ENCODE results near the gene PPP3R2. TPM values are rescaled to one million over a fixed set of nuclear protein-coding genes. Genes with fewer than 3 reads are reported as not detected.

The PPP3R2 gene
- polyA plus RNA-seq (2013): not detected

- Histone ChIP-seq H3K36me3 (ENCODE audit: control insufficient read depth in 4 of 4, insufficient read depth in 4 of 4, low read length in 3 of 4) (no peaks in the 10 kb centered on the region), H3K4me3 (ENCODE audit: control insufficient read depth in 1 of 7, extremely low read depth in 1 of 7, insufficient read depth in 4 of 7, low read depth in 2 of 7, low read length in 6 of 7) (no peak within 1 kb of the TSS), H3K27ac (ENCODE audit: insufficient read depth in 1 of 2, low read depth in 1 of 2, low read length in 2 of 2, poor library complexity in 1 of 2, severe bottlenecking in 2 of 2) (no peak within 1 kb of the TSS), H3K27me3 (replicated peaks in 2 of 5; ENCODE audit: control insufficient read depth in 4 of 5, insufficient read depth in 5 of 5, low read length in 4 of 5) (peaks cover 0 to 4% (median 0%) of the 10 kb centered on the region in 5 experiments), H3K9me3 (ENCODE audit: control extremely low read depth in 1 of 5, control insufficient read depth in 4 of 5, insufficient read depth in 2 of 5, low read depth in 1 of 5, low read length in 4 of 5) (no peaks in the 10 kb centered on the region), H3K4me1 (ENCODE audit: control extremely low read depth in 1 of 4, control insufficient read depth in 4 of 4, insufficient read depth in 4 of 4, low read length in 3 of 4) (no peaks in the 10 kb centered on the region)
- CTCF ChIA-PET: no interaction called here
- DNase-seq: no peak
- POLR2A ChIA-PET: no interaction called here
- WGBS (ENCODE audit: insufficient coverage): 96% methylated on average over 12 of the region's 19 CpGs
These were observed at the start of gene PPP3R2 for GRCh38 chr9:101594796-101595195. TSS of gene PPP3R2 (minus strand) at chr9:101594969. CDS start at chr9:101594921, 48 bp downstream.

GRCh38 chr9:101639785-101640665 is 45.3 kb upstream of the PPP3R2 start:
- peak in 1 of 3 donors; percentile 29 for DNase-seq
- ChIA-PET POLR2A (no interaction called here), CTCF (no interaction called here)
- no peaks in the 10 kb centered on the region for H3K27me3 ChIP-seq (replicated peaks in 2 of 5; ENCODE audit: control insufficient read depth in 4 of 5, insufficient read depth in 5 of 5, low read length in 4 of 5)
- H3K4me3 ChIP-seq (ENCODE audit: control insufficient read depth in 1 of 7, extremely low read depth in 1 of 7, insufficient read depth in 4 of 7, low read depth in 2 of 7, low read length in 6 of 7): no peak overlapping the region
- no CpG with 5 or more reads among the region's 2 CpGs for WGBS (ENCODE audit: insufficient coverage)
- peaks cover 0 to 12% (median 0%) of the 10 kb centered on the region in 5 experiments for H3K9me3 ChIP-seq (ENCODE audit: control extremely low read depth in 1 of 5, control insufficient read depth in 4 of 5, insufficient read depth in 2 of 5, low read depth in 1 of 5, low read length in 4 of 5)
- no peaks in the 10 kb centered on the region for H3K36me3 ChIP-seq (ENCODE audit: control insufficient read depth in 4 of 4, insufficient read depth in 4 of 4, low read length in 3 of 4)
- H3K4me1 ChIP-seq (ENCODE audit: control extremely low read depth in 1 of 4, control insufficient read depth in 4 of 4, insufficient read depth in 4 of 4, low read length in 3 of 4): peaks cover 0 to 2% (median 0%) of the 10 kb centered on the region in 4 experiments
- H3K27ac ChIP-seq (ENCODE audit: insufficient read depth in 1 of 2, low read depth in 1 of 2, low read length in 2 of 2, poor library complexity in 1 of 2, severe bottlenecking in 2 of 2): no peak overlapping the region

- no peaks in the 10 kb centered on the region for H3K36me3 ChIP-seq (ENCODE audit: control insufficient read depth in 4 of 4, insufficient read depth in 4 of 4, low read length in 3 of 4)
- peaks cover 0 to 4% (median 0%) of the 10 kb centered on the region in 4 experiments for H3K4me1 ChIP-seq (ENCODE audit: control extremely low read depth in 1 of 4, control insufficient read depth in 4 of 4, insufficient read depth in 4 of 4, low read length in 3 of 4)
- no peak overlapping the region for H3K4me3 ChIP-seq (ENCODE audit: control insufficient read depth in 1 of 7, extremely low read depth in 1 of 7, insufficient read depth in 4 of 7, low read depth in 2 of 7, low read length in 6 of 7)
- CTCF ChIA-PET: no interaction called here
- peaks cover 0 to 12% (median 0%) of the 10 kb centered on the region in 5 experiments for H3K9me3 ChIP-seq (ENCODE audit: control extremely low read depth in 1 of 5, control insufficient read depth in 4 of 5, insufficient read depth in 2 of 5, low read depth in 1 of 5, low read length in 4 of 5)
- 80% methylated on average over 1 of the region's 1 CpG for WGBS (ENCODE audit: insufficient coverage)
- no peak for DNase-seq
- H3K27ac ChIP-seq (ENCODE audit: insufficient read depth in 1 of 2, low read depth in 1 of 2, low read length in 2 of 2, poor library complexity in 1 of 2, severe bottlenecking in 2 of 2): no peak overlapping the region
- POLR2A ChIA-PET: no interaction called here
- no peaks in the 10 kb centered on the region for H3K27me3 ChIP-seq (replicated peaks in 2 of 5; ENCODE audit: control insufficient read depth in 4 of 5, insufficient read depth in 5 of 5, low read length in 4 of 5)
These were observed 44.5 kb upstream of the PPP3R2 start for GRCh38 chr9:101639311-101639710.

- no peak overlapping the region for H3K27ac ChIP-seq (ENCODE audit: insufficient read depth in 1 of 2, low read depth in 1 of 2, low read length in 2 of 2, poor library complexity in 1 of 2, severe bottlenecking in 2 of 2)
- no peaks in the 10 kb centered on the region for H3K36me3 ChIP-seq (ENCODE audit: control insufficient read depth in 4 of 4, insufficient read depth in 4 of 4, low read length in 3 of 4)
- ChIA-PET POLR2A (no interaction called here), CTCF (interaction anchor here (1.4 kb wide), 1 partner anchor 9 kb away, joined by 7 read pairs; no protein-coding TSS in a partner anchor)
- no peak overlapping the region for H3K4me3 ChIP-seq (ENCODE audit: control insufficient read depth in 1 of 7, extremely low read depth in 1 of 7, insufficient read depth in 4 of 7, low read depth in 2 of 7, low read length in 6 of 7)
- H3K4me1 ChIP-seq (ENCODE audit: control extremely low read depth in 1 of 4, control insufficient read depth in 4 of 4, insufficient read depth in 4 of 4, low read length in 3 of 4): peaks cover 0 to 4% (median 0%) of the 10 kb centered on the region in 4 experiments
- DNase-seq: no peak
- 92% methylated on average over 2 of the region's 3 CpGs for WGBS (ENCODE audit: insufficient coverage)
- H3K27me3 ChIP-seq (replicated peaks in 2 of 5; ENCODE audit: control insufficient read depth in 4 of 5, insufficient read depth in 5 of 5, low read length in 4 of 5): peaks cover 0 to 2% (median 0%) of the 10 kb centered on the region in 5 experiments
- H3K9me3 ChIP-seq (ENCODE audit: control extremely low read depth in 1 of 5, control insufficient read depth in 4 of 5, insufficient read depth in 2 of 5, low read depth in 1 of 5, low read length in 4 of 5): peaks cover 0 to 4% (median 0%) of the 10 kb centered on the region in 5 experiments
These were observed 41.5 kb upstream of the PPP3R2 start for GRCh38 chr9:101636247-101636646.

- WGBS (ENCODE audit: insufficient coverage): no CpG with 5 or more reads among the region's 1 CpG
- ChIA-PET CTCF (interaction anchor here (1.4 kb wide), 1 partner anchor 9 kb away, joined by 7 read pairs; no protein-coding TSS in a partner anchor), POLR2A (interaction anchor here (1.0 kb wide), 1 partner anchor 9 kb away, joined by 3 read pairs; no protein-coding TSS in a partner anchor)
- H3K36me3 ChIP-seq (ENCODE audit: control insufficient read depth in 4 of 4, insufficient read depth in 4 of 4, low read length in 3 of 4): no peaks in the 10 kb centered on the region
- no peak for DNase-seq
- peaks cover 0 to 2% (median 0%) of the 10 kb centered on the region in 5 experiments for H3K27me3 ChIP-seq (replicated peaks in 2 of 5; ENCODE audit: control insufficient read depth in 4 of 5, insufficient read depth in 5 of 5, low read length in 4 of 5)
- H3K4me1 ChIP-seq (ENCODE audit: control extremely low read depth in 1 of 4, control insufficient read depth in 4 of 4, insufficient read depth in 4 of 4, low read length in 3 of 4): peaks cover 0 to 4% (median 0%) of the 10 kb centered on the region in 4 experiments
- no peaks in the 10 kb centered on the region for H3K9me3 ChIP-seq (ENCODE audit: control extremely low read depth in 1 of 5, control insufficient read depth in 4 of 5, insufficient read depth in 2 of 5, low read depth in 1 of 5, low read length in 4 of 5)
- no peak overlapping the region for H3K4me3 ChIP-seq (ENCODE audit: control insufficient read depth in 1 of 7, extremely low read depth in 1 of 7, insufficient read depth in 4 of 7, low read depth in 2 of 7, low read length in 6 of 7)
- H3K27ac ChIP-seq (ENCODE audit: insufficient read depth in 1 of 2, low read depth in 1 of 2, low read length in 2 of 2, poor library complexity in 1 of 2, severe bottlenecking in 2 of 2): no peak overlapping the region
These were observed 40.7 kb upstream of the PPP3R2 start for GRCh38 chr9:101635473-101635872.

GRCh38 chr9:101634741-101635409 is 40.1 kb upstream of the PPP3R2 start:
- WGBS (ENCODE audit: insufficient coverage): 83% methylated on average over 1 of the region's 4 CpGs
- Histone ChIP-seq H3K4me3 (ENCODE audit: control insufficient read depth in 1 of 7, extremely low read depth in 1 of 7, insufficient read depth in 4 of 7, low read depth in 2 of 7, low read length in 6 of 7) (no peak overlapping the region), H3K27ac (ENCODE audit: insufficient read depth in 1 of 2, low read depth in 1 of 2, low read length in 2 of 2, poor library complexity in 1 of 2, severe bottlenecking in 2 of 2) (no peak overlapping the region), H3K9me3 (ENCODE audit: control extremely low read depth in 1 of 5, control insufficient read depth in 4 of 5, insufficient read depth in 2 of 5, low read depth in 1 of 5, low read length in 4 of 5) (no peaks in the 10 kb centered on the region), H3K36me3 (ENCODE audit: control insufficient read depth in 4 of 4, insufficient read depth in 4 of 4, low read length in 3 of 4) (no peaks in the 10 kb centered on the region), H3K27me3 (replicated peaks in 2 of 5; ENCODE audit: control insufficient read depth in 4 of 5, insufficient read depth in 5 of 5, low read length in 4 of 5) (peaks cover 0 to 2% (median 0%) of the 10 kb centered on the region in 5 experiments), H3K4me1 (ENCODE audit: control extremely low read depth in 1 of 4, control insufficient read depth in 4 of 4, insufficient read depth in 4 of 4, low read length in 3 of 4) (peaks cover 0 to 4% (median 0%) of the 10 kb centered on the region in 4 experiments)
- ChIA-PET POLR2A (interaction anchor here (1.0 kb wide), 1 partner anchor 8 kb away, joined by 3 read pairs; no protein-coding TSS in a partner anchor), CTCF (no interaction called here)
- DNase-seq: no peak

All from common myeloid progenitor, CD34-positive (primary cell).